Keratinocyte (primary cell): ENCODE measurements around the gene VMA21. TPM values are rescaled to one million over a fixed set of nuclear protein-coding genes. Genes with fewer than 3 reads are reported as not detected.

Experiments used
- DNase-seq: peaks from one replicate; pipeline ENCODE4 v3.0.0-alpha.2; 2011; ENCODE audit warnings: low read depth, missing footprints, low spot score
- FAIRE-seq: peaks from 2 replicates; lab custom pipeline; 2011; peaks lifted over from hg19 to GRCh38; lab: Jason Lieb, UNC
- H2AFZ ChIP-seq: 2 replicates; pipeline ENCODE4 v1.6.0; 2012; ENCODE audit warnings: low read length, control low read depth, inconsistent platforms; ENCODE audit not compliant: control insufficient read depth
- H3K27ac ChIP-seq: 2 replicates; pipeline ENCODE4 v1.5.1; 2011; ENCODE audit warnings: low read length; ENCODE audit not compliant: control insufficient read depth, insufficient read depth
- H3K27me3 ChIP-seq: 3 replicates; pipeline ENCODE4 v1.6.0; 2011; ENCODE audit warnings: low read length; ENCODE audit not compliant: control insufficient read depth, insufficient read depth; ENCODE audit errors: extremely low read depth
- H3K36me3 ChIP-seq, 2 experiments: 2 replicates in 1 of 2; 3 replicates in 1 of 2; pipeline ENCODE4 v1.5.1; 2011; ENCODE audit warnings: low read length in 2 of 2, mild to moderate bottlenecking in 1 of 2; ENCODE audit not compliant: control insufficient read depth in 2 of 2, insufficient read depth in 2 of 2; ENCODE audit errors: extremely low read depth in 1 of 2
- H3K4me1 ChIP-seq: 3 replicates; pipeline ENCODE4 v1.5.1; 2011; ENCODE audit warnings: low read length; ENCODE audit not compliant: control insufficient read depth, insufficient read depth; ENCODE audit errors: extremely low read depth
- H3K4me2 ChIP-seq: 3 replicates; pipeline ENCODE4 v1.6.0; 2011; ENCODE audit warnings: low read depth, low read length; ENCODE audit not compliant: control insufficient read depth, insufficient read depth; ENCODE audit errors: extremely low read depth
- H3K4me3 ChIP-seq, 3 experiments: fragments of 200-600 bp in 1 of 3; sonication (generic) in 1 of 3; 2 replicates in 2 of 3; 3 replicates in 1 of 3; pipeline ENCODE4 v1.5.1; 2011 to 2016; ENCODE audit warnings: low read length in 3 of 3, mild to moderate bottlenecking in 3 of 3, control low read depth in 2 of 3, inconsistent platforms in 1 of 3, low read depth in 1 of 3, mixed read lengths in 1 of 3, mixed run types in 1 of 3, moderate library complexity in 1 of 3; ENCODE audit not compliant: control insufficient read depth in 2 of 3, insufficient read depth in 2 of 3; ENCODE audit errors: extremely low read depth in 1 of 3
- H3K79me2 ChIP-seq: 2 replicates; pipeline ENCODE4 v1.6.0; 2012; ENCODE audit warnings: low read length; ENCODE audit not compliant: control insufficient read depth, insufficient read depth
- H3K9ac ChIP-seq: 3 replicates; pipeline ENCODE4 v1.6.0; 2011; ENCODE audit warnings: low read length; ENCODE audit not compliant: control insufficient read depth, insufficient read depth; ENCODE audit errors: extremely low read depth
- H3K9me1 ChIP-seq: 3 replicates; pipeline ENCODE4 v1.6.0; 2011; ENCODE audit warnings: low read length; ENCODE audit not compliant: control insufficient read depth, insufficient read depth; ENCODE audit errors: extremely low read depth
- H3K9me3 ChIP-seq: 2 replicates; pipeline ENCODE4 v1.5.1; 2012; ENCODE audit warnings: low read depth, low read length; ENCODE audit not compliant: control insufficient read depth
- H4K20me1 ChIP-seq: 3 replicates; pipeline ENCODE4 v1.6.0; 2011; ENCODE audit warnings: low read length; ENCODE audit not compliant: control insufficient read depth, insufficient read depth; ENCODE audit errors: extremely low read depth
- CTCF ChIP-seq, 3 experiments: IDR thresholded peaks in 1 of 3; conservative IDR thresholded peaks in 1 of 3; optimal IDR thresholded peaks in 1 of 3; 2 replicates in 2 of 3; 3 replicates in 1 of 3; pipeline versions ENCODE3 to v1.5.1; 2011; ENCODE audit warnings: low read length in 3 of 3, mild to moderate bottlenecking in 3 of 3, moderate library complexity in 2 of 3, control low read depth in 1 of 3, inconsistent platforms in 1 of 3; ENCODE audit not compliant: insufficient read depth in 2 of 3; ENCODE audit errors: extremely low read depth in 1 of 3
- EZH2 ChIP-seq: IDR thresholded peaks from one replicate; pipeline ENCODE4 v1.6.1; 2012; ENCODE audit warnings: inconsistent platforms, mild to moderate bottlenecking, low read length, moderate library complexity
- dilution Hi-C: fragments of 300-500 bp; cut with MboI; formaldehyde crosslinking; loops from one replicate; pipeline ENCODE4 v1.7.0; 2020; ENCODE audit warnings: low sequenced_read_pairs; ENCODE audit not compliant: extremely low pct_ligation_motif_present
- polyA plus RNA-seq, 5 experiments: library from polyadenylated mRNA; depleted of rRNA in 3 of 5; stranded (reverse) in 3 of 5; stranded (forward) in 1 of 5; unstranded in 1 of 5; fragments of >200 nt; gene quantifications; 1 replicate in 1 of 5; 2 replicates in 3 of 5; 3 replicates in 1 of 5; pipeline versions ENCODE4 v1.2.1 to v1.2.3, GENCODE V29; 2011 to 2012; ENCODE audit warnings: missing spikeins in 2 of 5, low read depth in 1 of 5, low replicate concordance in 1 of 5

The VMA21 gene
- polyA plus RNA-seq, 1 donor (not counting 4 experiments of a cell fraction or from before 2014, with no cell fraction given) = 29.4 TPM

GRCh38 chrX:151424505-151424904 lies 27.5 kb downstream of the VMA21 start:
- DNase-seq (no peak), FAIRE-seq (no peak)
- peaks cover under 1% of the 10 kb centered on the region for H3K4me1 ChIP-seq
- no peaks in the 10 kb centered on the region for H3K79me2 ChIP-seq
- TF ChIP-seq EZH2 = no peak
- TF ChIP-seq CTCF (optimal IDR thresholded peaks at IDR 0.05 in 1 of 3, IDR thresholded peaks at IDR 0.05 in 1 of 3, conservative IDR thresholded peaks at IDR 0.05 in 1 of 3; ENCODE audit: extremely low read depth in 1 of 3, insufficient read depth in 2 of 3, low read length in 3 of 3) = no peak
- H3K9me1 ChIP-seq = no peaks in the 10 kb centered on the region
- H3K27ac ChIP-seq = no peak overlapping the region
- dilution Hi-C loops = no loop called here
- no peak overlapping the region for H2AFZ ChIP-seq
- no peak overlapping the region for H3K9ac ChIP-seq
- no peak overlapping the region for H3K4me3 ChIP-seq
- no peaks in the 10 kb centered on the region for H3K27me3 ChIP-seq
- no peak overlapping the region for H3K4me2 ChIP-seq
- no peaks in the 10 kb centered on the region for H3K9me3 ChIP-seq
- no peaks in the 10 kb centered on the region for H4K20me1 ChIP-seq
- H3K36me3 ChIP-seq = no peaks in the 10 kb centered on the region

GRCh38 chrX:151448509-151448908 lies 51.5 kb downstream of the VMA21 start:
- Histone ChIP-seq H2AFZ (no peak overlapping the region), H3K9ac (no peak overlapping the region), H3K9me3 (no peaks in the 10 kb centered on the region), H3K79me2 (no peaks in the 10 kb centered on the region), H3K27ac (no peak overlapping the region), H3K27me3 (no peaks in the 10 kb centered on the region), H3K4me3 (no peak overlapping the region), H3K36me3 (no peaks in the 10 kb centered on the region), H3K4me2 (no peak overlapping the region), H3K4me1 (no peaks in the 10 kb centered on the region), H3K9me1 (no peaks in the 10 kb centered on the region), H4K20me1 (no peaks in the 10 kb centered on the region)
- TF ChIP-seq CTCF (optimal IDR thresholded peaks at IDR 0.05 in 1 of 3, IDR thresholded peaks at IDR 0.05 in 1 of 3, conservative IDR thresholded peaks at IDR 0.05 in 1 of 3; ENCODE audit: extremely low read depth in 1 of 3, insufficient read depth in 2 of 3, low read length in 3 of 3) (no peak), EZH2 (no peak)
- dilution Hi-C loops = no loop called here
- FAIRE-seq (no peak), DNase-seq (no peak)
